ENCODE data around the gene RBFOX1.

The RBFOX1 gene

DNA sequence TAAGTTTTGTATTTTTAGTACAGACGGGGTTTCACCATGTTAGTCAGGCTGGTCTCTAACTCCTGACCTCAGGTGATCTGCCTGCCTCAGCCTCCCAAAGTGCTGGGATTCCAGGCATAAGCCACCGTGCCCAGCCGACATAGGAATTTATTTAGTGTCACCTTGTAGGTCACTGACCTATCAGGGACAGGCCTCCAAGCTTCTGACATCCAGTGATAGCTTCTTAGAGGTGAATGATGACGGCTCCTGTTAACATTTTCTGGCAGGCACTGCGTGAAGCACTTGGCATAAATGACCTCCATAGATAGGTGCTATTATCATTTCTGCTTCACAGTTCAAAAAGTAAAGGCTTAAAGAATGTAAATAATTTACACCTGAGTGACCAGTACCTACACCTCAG, 71.6 kb downstream of the RBFOX1 start:
- Histone ChIP-seq H3K14ac (ENCODE audit: low read length) (no peak overlapping the region), H3K27me3 (ENCODE audit: control insufficient read depth in 3 of 3, insufficient read depth in 3 of 3, low read depth in 1 of 3, low read length in 3 of 3) (no peaks in the 10 kb centered on the region), H3K23ac (ENCODE audit: low read depth, low read length, poor library complexity) (no peak overlapping the region), H3K79me1 (ENCODE audit: low read depth, low read length) (no peaks in the 10 kb centered on the region), H2BK120ac (ENCODE audit: low read depth, low read length) (no peak overlapping the region), H2BK15ac (ENCODE audit: low read length) (no peak overlapping the region), H3K18ac (ENCODE audit: low read length) (no peak overlapping the region), H2BK12ac (ENCODE audit: low read length) (no peak overlapping the region), H2AFZ (ENCODE audit: low read length) (no peak overlapping the region), H3K4me1 (ENCODE audit: control insufficient read depth in 2 of 2, insufficient read depth in 1 of 2, low read depth in 1 of 2, low read length in 2 of 2) (peaks cover 0 to 3% of the 10 kb centered on the region in 2 donors), H4K8ac (ENCODE audit: low read depth, low read length) (no peak overlapping the region), H3K36me3 (replicated peaks in 1 of 2; ENCODE audit: control insufficient read depth in 2 of 2, insufficient read depth in 2 of 2, low read length in 2 of 2) (no peaks in the 10 kb centered on the region), H3K4me2 (ENCODE audit: insufficient read depth, low read length, poor library complexity, severe bottlenecking) (no peak overlapping the region), H3K27ac (replicated peaks; ENCODE audit: low read length) (no peak overlapping the region), H2AK5ac (ENCODE audit: low read depth, low read length) (no peak overlapping the region), H3K9me3 (replicated peaks in 1 of 2; ENCODE audit: control insufficient read depth in 2 of 2, insufficient read depth in 1 of 2, low read depth in 1 of 2, low read length in 2 of 2) (peaks cover 0 to 2% of the 10 kb centered on the region in 2 donors), H3K4me3 (ENCODE audit: low read length in 2 of 2) (no peak overlapping the region), H4K91ac (ENCODE audit: low read depth, low read length, poor library complexity) (no peak overlapping the region), H3K4ac (ENCODE audit: low read length) (no peak overlapping the region), H3K9ac (ENCODE audit: low read depth, low read length, poor library complexity) (no peak overlapping the region), H2BK5ac (ENCODE audit: low read length) (no peak overlapping the region)
- no peak for DNase-seq (ENCODE audit: low spot score)
- no CpG with 5 or more reads among the region's 5 CpGs for WGBS, 2 donors (ENCODE audit: extremely low coverage in 2 of 2, insufficient read length in 2 of 2, insufficient replicate concordance in 1 of 2)

DNA sequence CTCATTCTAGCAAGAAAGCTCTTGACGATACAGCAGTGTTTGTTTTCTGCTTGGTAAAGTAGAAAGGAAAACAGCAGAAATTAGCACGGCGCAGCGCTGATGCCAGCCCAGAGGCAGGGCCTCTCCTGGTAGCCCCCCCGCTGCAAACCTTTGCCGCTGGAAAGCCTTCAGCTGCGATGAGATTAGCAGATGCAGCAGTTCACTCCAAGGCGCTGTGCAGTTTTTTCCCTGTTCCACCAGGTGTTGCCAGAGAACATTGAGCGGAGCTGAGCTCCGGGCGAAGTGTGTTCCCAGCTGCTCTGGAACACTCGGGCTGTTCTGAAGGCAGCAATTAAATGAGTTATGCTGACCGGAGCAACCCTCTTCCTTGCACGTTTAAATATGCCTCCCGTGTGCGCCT, 72.5 kb downstream of the RBFOX1 start:
- DNase-seq (ENCODE audit: low spot score): peak; percentile 11
- WGBS, 2 donors (ENCODE audit: extremely low coverage in 2 of 2, insufficient read length in 2 of 2, insufficient replicate concordance in 1 of 2): no CpG with 5 or more reads among the region's 16 CpGs
- H2BK12ac ChIP-seq (ENCODE audit: low read length): no peak overlapping the region

DNA sequence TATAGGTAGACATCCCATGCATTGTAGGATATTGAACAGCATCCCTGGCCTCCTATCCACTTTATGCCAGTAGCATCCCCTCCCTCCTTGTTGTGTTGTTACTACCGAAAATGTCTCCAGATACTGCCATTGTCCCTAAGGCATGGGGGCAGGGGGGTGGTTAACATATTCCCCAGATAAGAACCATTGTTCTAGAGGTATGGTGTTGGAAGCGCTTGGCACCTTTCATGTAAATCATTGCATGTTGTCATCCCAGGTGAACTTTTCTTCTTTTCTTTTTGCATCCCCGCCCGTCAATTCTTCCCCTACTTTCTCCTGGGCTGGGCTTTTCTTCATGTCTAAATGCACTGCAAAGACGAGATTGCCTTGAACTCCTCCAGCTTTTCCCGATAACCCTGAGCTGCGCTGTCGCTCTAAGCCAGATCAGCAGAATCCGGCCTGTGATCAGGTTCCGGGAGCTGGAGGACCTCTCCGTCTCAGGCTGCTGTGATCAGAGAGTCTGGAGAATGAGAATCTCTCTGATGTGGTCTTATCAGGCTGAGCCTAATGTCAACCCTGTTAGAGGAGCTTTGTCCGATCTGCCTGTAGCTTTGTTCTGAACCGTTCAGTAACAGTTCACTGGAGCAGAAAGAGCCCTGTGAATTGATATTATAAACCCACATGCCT, 76.2 kb downstream of the RBFOX1 start:
- Histone ChIP-seq H3K79me1 (ENCODE audit: low read depth, low read length) (no peaks in the 10 kb centered on the region), H3K18ac (ENCODE audit: low read length) (peak overlapping the region; percentile 44), H3K27ac (replicated peaks; ENCODE audit: low read length) (no peak overlapping the region), H3K4me3 (ENCODE audit: low read length in 2 of 2) (no peak overlapping the region), H3K9ac (ENCODE audit: low read depth, low read length, poor library complexity) (no peak overlapping the region), H3K27me3 (ENCODE audit: control insufficient read depth in 3 of 3, insufficient read depth in 3 of 3, low read depth in 1 of 3, low read length in 3 of 3) (no peaks in the 10 kb centered on the region), H4K91ac (ENCODE audit: low read depth, low read length, poor library complexity) (no peak overlapping the region), H3K4me1 (ENCODE audit: control insufficient read depth in 2 of 2, insufficient read depth in 1 of 2, low read depth in 1 of 2, low read length in 2 of 2) (peaks cover 0 to 3% of the 10 kb centered on the region in 2 donors), H2AK5ac (ENCODE audit: low read depth, low read length) (no peak overlapping the region), H3K9me3 (replicated peaks in 1 of 2; ENCODE audit: control insufficient read depth in 2 of 2, insufficient read depth in 1 of 2, low read depth in 1 of 2, low read length in 2 of 2) (peaks cover 0 to 2% of the 10 kb centered on the region in 2 donors), H4K8ac (ENCODE audit: low read depth, low read length) (no peak overlapping the region), H2BK120ac (ENCODE audit: low read depth, low read length) (no peak overlapping the region), H2BK15ac (ENCODE audit: low read length) (no peak overlapping the region), H2AFZ (ENCODE audit: low read length) (no peak overlapping the region), H2BK5ac (ENCODE audit: low read length) (no peak overlapping the region), H3K36me3 (replicated peaks in 1 of 2; ENCODE audit: control insufficient read depth in 2 of 2, insufficient read depth in 2 of 2, low read length in 2 of 2) (no peaks in the 10 kb centered on the region), H3K14ac (ENCODE audit: low read length) (peak overlapping the region; percentile 42), H3K23ac (ENCODE audit: low read depth, low read length, poor library complexity) (no peak overlapping the region), H3K4ac (ENCODE audit: low read length) (no peak overlapping the region), H3K4me2 (ENCODE audit: insufficient read depth, low read length, poor library complexity, severe bottlenecking) (no peak overlapping the region), H2BK12ac (ENCODE audit: low read length) (no peak overlapping the region)
- no peak for DNase-seq (ENCODE audit: low spot score)
- no CpG with 5 or more reads among the region's 13 CpGs for WGBS, 2 donors (ENCODE audit: extremely low coverage in 2 of 2, insufficient read length in 2 of 2, insufficient replicate concordance in 1 of 2)

More for the DNA sequence above, 72.5 kb downstream of the RBFOX1 start:
- no peaks in the 10 kb centered on the region for H3K36me3 ChIP-seq (replicated peaks in 1 of 2; ENCODE audit: control insufficient read depth in 2 of 2, insufficient read depth in 2 of 2, low read length in 2 of 2)
- no peak overlapping the region for H3K4me3 ChIP-seq (ENCODE audit: low read length in 2 of 2)
- H3K23ac ChIP-seq (ENCODE audit: low read depth, low read length, poor library complexity): no peak overlapping the region
- no peak overlapping the region for H4K91ac ChIP-seq (ENCODE audit: low read depth, low read length, poor library complexity)
- peaks cover 0 to 2% of the 10 kb centered on the region in 2 donors for H3K9me3 ChIP-seq (replicated peaks in 1 of 2; ENCODE audit: control insufficient read depth in 2 of 2, insufficient read depth in 1 of 2, low read depth in 1 of 2, low read length in 2 of 2)
- no peak overlapping the region for H3K18ac ChIP-seq (ENCODE audit: low read length)
- H3K9ac ChIP-seq (ENCODE audit: low read depth, low read length, poor library complexity): no peak overlapping the region
- H2BK5ac ChIP-seq (ENCODE audit: low read length): no peak overlapping the region
- H3K4me2 ChIP-seq (ENCODE audit: insufficient read depth, low read length, poor library complexity, severe bottlenecking): no peak overlapping the region
- no peak overlapping the region for H2AK5ac ChIP-seq (ENCODE audit: low read depth, low read length)
- no peak overlapping the region for H2AFZ ChIP-seq (ENCODE audit: low read length)
- no peak overlapping the region for H3K14ac ChIP-seq (ENCODE audit: low read length)
- no peak overlapping the region for H4K8ac ChIP-seq (ENCODE audit: low read depth, low read length)
- no peak overlapping the region for H2BK120ac ChIP-seq (ENCODE audit: low read depth, low read length)
- no peaks in the 10 kb centered on the region for H3K79me1 ChIP-seq (ENCODE audit: low read depth, low read length)
- H3K4ac ChIP-seq (ENCODE audit: low read length): no peak overlapping the region
- H3K4me1 ChIP-seq (ENCODE audit: control insufficient read depth in 2 of 2, insufficient read depth in 1 of 2, low read depth in 1 of 2, low read length in 2 of 2): peaks cover 0 to 3% of the 10 kb centered on the region in 2 donors
- no peak overlapping the region for H3K27ac ChIP-seq (replicated peaks; ENCODE audit: low read length)
- H2BK15ac ChIP-seq (ENCODE audit: low read length): no peak overlapping the region
- no peaks in the 10 kb centered on the region for H3K27me3 ChIP-seq (ENCODE audit: control insufficient read depth in 3 of 3, insufficient read depth in 3 of 3, low read depth in 1 of 3, low read length in 3 of 3)

DNA sequence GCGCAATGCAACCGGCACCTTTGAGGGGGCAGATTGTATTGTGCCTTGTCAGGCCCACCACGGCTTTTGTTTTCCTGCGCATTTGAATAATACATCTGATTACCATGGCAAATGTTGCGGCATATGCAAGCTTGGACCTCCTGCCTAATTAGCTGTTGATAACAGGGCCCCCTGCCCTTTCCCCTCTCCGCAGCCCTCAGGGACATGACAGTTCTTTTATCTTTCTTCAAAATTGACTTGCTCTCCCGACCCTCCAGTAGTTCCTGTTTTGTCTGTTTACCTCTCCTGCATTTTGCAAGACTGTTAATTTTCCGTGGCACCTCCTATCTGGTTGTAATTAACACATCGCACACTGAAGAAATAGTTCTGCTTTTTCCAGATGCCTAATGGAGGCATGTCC, 86.8 kb downstream of the RBFOX1 start:
- Histone ChIP-seq H4K8ac (ENCODE audit: low read depth, low read length) (no peak overlapping the region), H3K4me2 (ENCODE audit: insufficient read depth, low read length, poor library complexity, severe bottlenecking) (no peak overlapping the region), H2AK5ac (ENCODE audit: low read depth, low read length) (no peak overlapping the region), H3K79me1 (ENCODE audit: low read depth, low read length) (no peaks in the 10 kb centered on the region), H2BK15ac (ENCODE audit: low read length) (no peak overlapping the region), H2AFZ (ENCODE audit: low read length) (no peak overlapping the region), H4K91ac (ENCODE audit: low read depth, low read length, poor library complexity) (no peak overlapping the region), H3K4ac (ENCODE audit: low read length) (no peak overlapping the region), H3K14ac (ENCODE audit: low read length) (no peak overlapping the region), H3K4me3 (ENCODE audit: low read length in 2 of 2) (no peak overlapping the region), H3K9me3 (replicated peaks in 1 of 2; ENCODE audit: control insufficient read depth in 2 of 2, insufficient read depth in 1 of 2, low read depth in 1 of 2, low read length in 2 of 2) (no peaks in the 10 kb centered on the region), H2BK5ac (ENCODE audit: low read length) (no peak overlapping the region), H3K9ac (ENCODE audit: low read depth, low read length, poor library complexity) (no peak overlapping the region), H2BK120ac (ENCODE audit: low read depth, low read length) (no peak overlapping the region), H2BK12ac (ENCODE audit: low read length) (no peak overlapping the region), H3K4me1 (ENCODE audit: control insufficient read depth in 2 of 2, insufficient read depth in 1 of 2, low read depth in 1 of 2, low read length in 2 of 2) (peaks cover 0 to 8% of the 10 kb centered on the region in 2 donors), H3K27me3 (ENCODE audit: control insufficient read depth in 3 of 3, insufficient read depth in 3 of 3, low read depth in 1 of 3, low read length in 3 of 3) (no peaks in the 10 kb centered on the region), H3K36me3 (replicated peaks in 1 of 2; ENCODE audit: control insufficient read depth in 2 of 2, insufficient read depth in 2 of 2, low read length in 2 of 2) (no peaks in the 10 kb centered on the region), H3K27ac (replicated peaks; ENCODE audit: low read length) (no peak overlapping the region), H3K23ac (ENCODE audit: low read depth, low read length, poor library complexity) (no peak overlapping the region), H3K18ac (ENCODE audit: low read length) (no peak overlapping the region)
- peak; percentile 12 for DNase-seq (ENCODE audit: low spot score)
- no CpG with 5 or more reads among the region's 9 CpGs for WGBS, 2 donors (ENCODE audit: extremely low coverage in 2 of 2, insufficient read length in 2 of 2, insufficient replicate concordance in 1 of 2)
